HG02970 (cell line): Measurements from ENCODE around the gene CBR1.

Experiments used
- ATAC-seq: cut with Tn5 transposase; IDR thresholded peaks from one replicate; pipeline ENCODE4 v1.9.1; 2021; ENCODE audit warnings: mild to moderate bottlenecking, moderate library complexity, moderate number of reproducible peaks; ENCODE audit not compliant: unreplicated experiment, low FRiP score

CBR1 gene

DNA sequence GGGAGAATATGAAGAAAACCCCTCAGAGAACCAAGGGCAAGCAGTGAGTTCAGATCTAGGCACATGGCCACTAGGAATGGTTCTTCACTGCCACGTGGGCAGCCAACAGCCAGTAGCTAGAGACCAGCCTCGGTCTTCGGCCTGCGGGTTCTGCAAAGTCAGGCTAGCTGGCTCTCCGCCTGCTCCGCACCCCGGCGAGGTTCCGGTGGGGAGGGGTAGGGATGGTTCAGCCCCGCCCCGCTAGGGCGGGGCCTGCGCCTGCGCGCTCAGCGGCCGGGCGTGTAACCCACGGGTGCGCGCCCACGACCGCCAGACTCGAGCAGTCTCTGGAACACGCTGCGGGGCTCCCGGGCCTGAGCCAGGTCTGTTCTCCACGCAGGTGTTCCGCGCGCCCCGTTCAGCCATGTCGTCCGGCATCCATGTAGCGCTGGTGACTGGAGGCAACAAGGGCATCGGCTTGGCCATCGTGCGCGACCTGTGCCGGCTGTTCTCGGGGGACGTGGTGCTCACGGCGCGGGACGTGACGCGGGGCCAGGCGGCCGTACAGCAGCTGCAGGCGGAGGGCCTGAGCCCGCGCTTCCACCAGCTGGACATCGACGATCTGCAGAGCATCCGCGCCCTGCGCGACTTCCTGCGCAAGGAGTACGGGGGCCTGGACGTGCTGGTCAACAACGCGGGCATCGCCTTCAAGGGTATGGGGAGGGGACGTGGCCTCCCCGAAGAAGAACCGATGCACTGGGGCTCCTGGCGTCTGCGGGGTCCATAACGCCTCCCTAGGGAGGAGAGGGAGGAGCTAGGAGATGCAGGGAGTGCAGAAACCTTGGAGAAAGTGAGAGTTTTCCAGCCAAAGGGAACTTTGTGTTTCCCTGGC, at the start of gene CBR1:
TSS of gene CBR1 (plus strand) at position 312 of the 871 bp plus-strand sequence. CDS start at position 404, 92 bp downstream.
- peak; percentile 84 for ATAC-seq

DNA sequence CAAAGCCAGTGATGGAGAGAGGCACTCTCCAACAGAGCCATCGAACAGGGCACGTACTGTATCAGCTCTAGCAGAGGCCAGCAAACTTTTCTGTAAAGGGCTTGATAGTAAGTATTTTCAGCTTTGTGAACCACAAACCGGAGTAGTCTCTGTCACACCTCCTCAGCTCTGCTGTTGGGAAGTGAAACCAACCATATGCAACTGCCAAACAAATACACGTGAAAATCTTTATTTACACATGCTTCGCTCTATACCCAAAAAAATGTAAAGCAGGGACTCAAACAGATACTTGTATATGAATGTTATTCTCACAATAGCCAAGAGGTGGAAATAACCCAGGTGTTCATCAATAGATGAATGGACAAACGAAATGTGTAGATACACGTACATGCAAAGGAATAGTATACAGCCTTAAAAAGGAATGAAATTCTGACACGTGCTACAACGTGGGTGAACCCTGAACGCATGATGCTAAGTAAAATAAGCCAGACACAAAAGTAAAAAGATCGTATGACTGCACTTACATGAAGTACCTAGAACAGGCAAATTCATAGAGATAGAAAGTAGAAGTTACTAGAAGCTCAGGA, 48.5 kb upstream of the CBR1 start:
- ATAC-seq: no peak

DNA sequence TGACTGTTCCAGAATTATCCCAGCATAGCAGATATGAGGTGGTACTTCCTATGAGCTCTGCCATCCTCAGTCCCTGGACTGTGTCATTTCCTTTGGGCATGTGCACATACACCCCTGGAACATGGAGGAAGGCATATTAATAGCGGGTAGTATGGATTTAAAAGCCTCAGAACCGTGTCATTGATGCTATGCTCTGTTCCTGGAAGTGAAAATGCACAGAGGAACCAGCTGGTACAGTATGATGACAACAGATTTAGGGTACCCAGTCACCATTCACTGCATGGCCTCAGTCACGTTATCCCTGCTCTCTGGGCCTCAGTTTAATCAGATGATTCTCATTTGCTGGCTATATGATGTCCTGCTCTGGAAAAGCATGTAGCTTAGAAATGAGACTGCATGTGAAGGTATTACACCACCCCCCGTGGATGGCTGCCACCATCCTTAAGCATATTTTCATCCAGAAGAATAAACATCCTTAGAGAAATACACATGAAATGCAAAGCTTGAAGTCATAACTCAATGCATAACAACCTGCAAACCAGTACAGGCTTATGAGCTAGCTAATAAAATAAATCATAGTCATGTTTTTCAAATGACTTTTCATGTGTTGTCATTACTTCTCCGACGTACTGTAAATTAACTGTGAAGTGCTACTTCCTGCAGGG, 47.3 kb upstream of the CBR1 start:
- no peak for ATAC-seq

DNA sequence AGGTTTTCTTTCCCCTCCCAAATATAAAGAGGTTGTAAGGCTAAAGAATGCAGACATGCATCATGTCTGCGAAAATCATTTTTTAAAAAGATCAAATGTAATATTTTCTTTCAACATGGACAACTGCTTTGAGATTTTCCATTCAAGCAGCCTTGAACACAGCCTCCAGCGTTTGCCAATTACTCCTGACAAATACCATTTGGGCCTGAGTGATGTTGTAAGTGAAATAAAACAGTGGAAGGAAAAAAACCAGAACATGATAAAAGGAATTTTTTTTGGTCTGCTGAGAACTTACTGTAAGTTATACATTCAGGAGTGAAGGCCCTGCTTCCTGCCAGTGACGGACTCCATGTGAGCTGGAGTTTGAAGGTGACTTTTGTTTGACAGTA, 46.7 kb upstream of the CBR1 start:
- ATAC-seq: no peak

DNA sequence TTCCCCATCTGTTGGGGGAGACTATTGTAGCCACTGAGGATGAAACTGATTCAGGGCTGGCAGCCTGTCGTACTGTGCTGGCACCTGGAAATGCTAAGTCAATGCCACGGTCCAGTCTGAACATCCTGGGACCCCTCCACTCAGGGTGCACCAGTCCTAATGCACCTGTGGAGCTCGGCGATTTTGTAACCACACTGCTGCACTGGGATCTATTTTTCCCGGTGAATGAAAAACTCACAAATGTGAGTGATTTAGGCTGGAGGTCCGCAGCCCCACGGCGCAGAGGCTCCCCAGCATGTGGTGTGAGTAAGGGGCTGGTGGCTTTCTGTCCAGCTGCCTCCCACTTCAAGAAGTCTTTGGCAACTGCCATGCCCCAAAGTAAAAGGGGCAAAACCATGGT, 45.0 kb upstream of the CBR1 start:
- no peak for ATAC-seq

DNA sequence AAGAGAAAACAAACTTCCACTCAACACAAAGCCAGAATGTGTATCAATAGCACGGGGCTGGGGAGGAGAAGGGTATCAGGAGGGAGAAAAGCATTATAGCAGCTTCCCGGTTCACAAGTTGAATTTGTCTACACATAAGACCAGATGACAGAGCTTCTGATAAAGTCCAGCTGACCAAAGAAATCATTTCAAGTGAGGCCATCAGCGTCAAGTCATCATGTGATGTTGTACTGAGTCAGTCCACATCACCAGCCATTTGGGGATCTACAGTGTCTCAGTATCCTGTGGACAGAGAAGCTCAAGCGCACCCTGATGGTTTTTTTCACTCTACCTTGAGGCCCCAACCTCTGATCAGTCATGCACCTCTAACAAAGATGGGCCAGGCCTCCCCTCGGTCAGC, 42.5 kb upstream of the CBR1 start:
- ATAC-seq: no peak

DNA sequence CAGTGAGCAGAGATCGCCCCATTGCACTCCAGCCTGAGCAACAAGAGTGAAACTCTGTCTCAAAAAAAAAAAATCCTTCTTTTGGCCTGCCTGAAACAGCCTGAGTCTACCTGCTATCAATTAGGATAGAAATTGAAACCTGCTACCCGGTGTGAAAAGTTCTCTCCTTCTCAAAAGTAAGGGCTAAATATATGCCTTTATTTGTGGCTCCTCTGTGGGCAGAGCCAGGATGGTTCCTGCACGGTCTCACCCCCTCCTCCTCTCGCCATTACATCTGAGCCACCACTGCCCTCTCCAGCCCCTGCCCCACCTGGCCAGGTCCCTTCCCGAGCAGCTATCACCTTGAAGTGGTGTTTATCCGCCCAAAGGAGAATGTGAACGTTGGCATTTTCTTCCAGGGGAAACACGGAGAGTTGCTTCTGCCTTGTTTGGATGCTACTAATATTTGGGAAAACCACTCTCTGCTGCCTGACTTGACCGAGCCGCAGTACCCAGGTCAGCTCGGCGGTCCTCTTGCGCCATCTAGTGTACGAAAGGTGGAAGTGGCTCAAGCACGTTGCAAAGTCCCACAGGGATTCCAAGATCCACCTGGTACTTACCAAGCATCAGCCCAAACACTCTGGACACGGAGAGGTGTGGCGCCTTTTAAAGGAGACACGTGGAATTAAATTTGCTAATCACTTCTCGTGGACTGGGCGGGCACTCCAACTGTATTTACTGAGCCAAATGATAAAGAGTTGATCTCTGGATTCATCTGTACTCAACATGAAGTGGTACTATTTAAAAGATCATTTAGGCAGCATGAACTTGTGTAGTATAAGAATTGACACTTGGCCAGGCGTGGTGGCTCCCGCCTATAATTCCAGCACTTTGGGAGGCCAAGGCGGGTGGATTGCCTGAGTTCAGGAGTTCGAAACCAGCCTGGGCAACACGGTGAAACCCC, 41.4 kb upstream of the CBR1 start:
- ATAC-seq: peak; percentile 64

DNA sequence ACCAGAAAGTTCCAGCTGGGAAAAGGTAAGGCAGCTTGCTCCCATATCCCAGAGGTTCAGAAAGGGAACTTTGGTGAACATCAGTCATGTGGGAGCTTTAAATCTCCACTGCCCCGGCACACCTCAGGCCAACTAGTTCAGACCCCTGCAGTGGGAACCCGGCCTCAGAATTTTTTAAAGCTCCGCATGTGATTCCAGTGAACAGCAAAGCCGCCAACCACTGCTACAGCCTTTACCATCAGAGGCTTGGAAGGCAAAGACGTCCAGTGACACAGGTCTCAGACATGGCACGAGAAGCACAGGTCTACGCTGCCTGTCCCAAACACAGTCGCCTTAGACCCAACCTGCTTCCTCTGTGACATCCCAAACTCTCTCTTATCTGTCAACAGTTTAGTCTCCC, 40.5 kb upstream of the CBR1 start:
- no peak for ATAC-seq

DNA sequence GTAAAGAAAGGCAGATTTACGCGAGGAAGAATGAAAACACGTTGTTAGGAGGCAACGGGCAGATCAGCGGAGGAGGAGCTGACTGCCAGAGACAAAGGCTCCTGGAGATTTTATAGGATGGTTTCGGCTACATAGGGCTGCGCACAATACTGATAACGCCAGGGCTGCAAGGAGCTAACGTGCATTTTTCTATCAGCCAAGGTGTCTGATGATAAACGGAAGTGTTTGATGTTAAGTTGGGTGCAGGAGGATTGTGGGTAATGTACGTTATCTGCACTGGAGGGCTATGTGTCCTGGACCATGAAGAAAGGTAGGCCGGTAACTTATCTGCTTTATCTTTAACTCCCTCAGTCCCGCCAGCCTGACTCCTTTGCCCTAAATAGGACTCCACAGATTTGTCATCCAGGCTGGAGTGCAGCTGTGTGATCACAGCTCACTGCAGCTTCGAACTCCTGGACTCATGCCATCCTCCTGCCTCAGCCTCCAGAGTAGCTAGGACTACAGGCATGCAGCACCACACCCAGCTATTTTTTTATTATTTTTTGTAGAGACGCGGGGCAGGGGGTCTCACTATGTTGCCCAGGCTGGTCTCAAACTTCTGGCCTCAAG, 39.1 kb upstream of the CBR1 start:
- no peak for ATAC-seq

DNA sequence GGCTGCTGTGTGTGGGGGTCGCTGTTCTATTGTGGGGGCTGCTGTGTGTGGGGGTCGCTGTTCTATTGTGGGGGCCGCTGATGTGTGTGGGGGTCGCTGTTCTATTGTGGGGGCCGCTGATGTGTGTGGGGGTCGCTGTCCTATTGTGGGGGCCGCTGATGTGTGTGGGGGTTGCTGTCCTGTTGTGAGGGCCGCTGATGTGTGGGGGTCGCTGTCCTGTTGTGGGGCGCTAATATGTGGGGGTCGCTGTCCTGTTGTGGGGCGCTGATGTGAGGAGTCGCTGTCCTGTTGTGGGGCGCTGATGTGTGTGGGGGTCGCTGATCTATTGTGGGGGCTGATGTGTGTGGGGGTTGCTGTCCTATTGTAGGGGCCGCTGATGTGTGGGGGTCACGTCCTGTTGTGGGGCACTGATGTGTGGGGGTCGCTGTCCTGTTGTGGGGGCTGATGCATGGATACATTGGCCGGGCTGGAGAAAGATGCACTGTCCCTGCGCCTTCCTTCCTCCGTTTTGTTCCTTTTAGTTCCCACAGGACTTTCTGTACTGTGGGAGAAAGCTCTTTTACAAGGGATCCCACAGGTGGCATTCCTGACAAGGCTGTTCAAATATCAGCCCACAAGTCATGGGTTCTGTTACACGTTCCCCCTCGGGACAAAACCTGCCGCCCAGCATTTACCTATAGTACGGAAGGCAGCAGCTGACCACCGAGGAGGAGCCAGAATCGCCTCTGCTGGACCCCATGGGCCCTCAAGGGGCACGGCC, 37.0 kb upstream of the CBR1 start:
- ATAC-seq: no peak

DNA sequence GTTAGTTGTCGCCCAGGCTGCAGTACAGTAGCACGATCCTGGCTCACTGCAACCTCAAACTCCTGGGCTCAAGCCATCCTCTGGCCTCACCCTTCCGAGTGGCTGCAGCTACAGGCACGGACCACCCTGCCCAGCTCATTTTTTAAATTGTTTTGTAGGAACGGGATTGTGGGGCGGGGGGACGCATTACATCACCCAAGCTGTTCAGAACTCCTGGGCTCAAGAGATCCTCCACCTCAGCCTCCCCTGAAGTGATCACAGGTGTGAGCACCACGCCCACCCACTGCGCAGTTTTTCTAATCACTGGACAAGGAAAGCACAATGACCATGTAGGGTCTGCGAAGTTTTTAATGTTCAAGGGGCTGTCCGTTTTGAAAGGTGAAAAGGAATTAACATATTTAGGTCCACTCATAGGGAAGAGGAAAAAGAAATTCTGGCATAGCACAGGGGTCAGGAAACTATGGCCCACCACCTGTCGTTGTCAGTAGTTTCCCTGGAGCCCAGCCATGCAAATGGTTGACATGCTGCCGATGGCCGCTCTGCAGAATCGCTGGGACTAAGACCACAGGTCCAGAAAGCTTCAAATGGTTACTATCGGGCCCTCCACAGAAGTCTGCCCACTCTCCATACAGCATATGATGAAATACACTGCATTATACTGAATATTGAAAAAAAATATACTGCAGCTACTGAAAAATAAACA, 35.5 kb upstream of the CBR1 start:
- ATAC-seq: no peak

DNA sequence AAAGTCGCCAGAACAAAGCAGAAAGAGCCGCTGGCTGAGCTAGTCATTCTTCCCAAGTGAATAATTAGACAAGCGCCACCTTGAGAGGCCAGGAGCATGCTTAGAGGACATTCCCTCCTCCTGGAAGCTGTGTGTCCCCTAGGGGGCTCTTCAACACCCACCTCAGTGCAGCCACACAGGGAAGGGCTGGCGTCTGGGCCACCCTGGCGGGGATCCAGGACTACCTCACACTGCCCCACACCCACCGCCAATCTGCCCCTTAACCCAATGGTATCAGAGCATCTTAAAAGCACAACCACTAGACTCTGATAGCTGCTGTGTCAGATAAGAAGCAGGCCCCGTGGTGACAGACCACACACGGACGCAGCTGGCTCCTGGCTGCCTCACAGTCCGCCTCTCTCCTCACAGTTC, 34.4 kb upstream of the CBR1 start:
- ATAC-seq: no peak

DNA sequence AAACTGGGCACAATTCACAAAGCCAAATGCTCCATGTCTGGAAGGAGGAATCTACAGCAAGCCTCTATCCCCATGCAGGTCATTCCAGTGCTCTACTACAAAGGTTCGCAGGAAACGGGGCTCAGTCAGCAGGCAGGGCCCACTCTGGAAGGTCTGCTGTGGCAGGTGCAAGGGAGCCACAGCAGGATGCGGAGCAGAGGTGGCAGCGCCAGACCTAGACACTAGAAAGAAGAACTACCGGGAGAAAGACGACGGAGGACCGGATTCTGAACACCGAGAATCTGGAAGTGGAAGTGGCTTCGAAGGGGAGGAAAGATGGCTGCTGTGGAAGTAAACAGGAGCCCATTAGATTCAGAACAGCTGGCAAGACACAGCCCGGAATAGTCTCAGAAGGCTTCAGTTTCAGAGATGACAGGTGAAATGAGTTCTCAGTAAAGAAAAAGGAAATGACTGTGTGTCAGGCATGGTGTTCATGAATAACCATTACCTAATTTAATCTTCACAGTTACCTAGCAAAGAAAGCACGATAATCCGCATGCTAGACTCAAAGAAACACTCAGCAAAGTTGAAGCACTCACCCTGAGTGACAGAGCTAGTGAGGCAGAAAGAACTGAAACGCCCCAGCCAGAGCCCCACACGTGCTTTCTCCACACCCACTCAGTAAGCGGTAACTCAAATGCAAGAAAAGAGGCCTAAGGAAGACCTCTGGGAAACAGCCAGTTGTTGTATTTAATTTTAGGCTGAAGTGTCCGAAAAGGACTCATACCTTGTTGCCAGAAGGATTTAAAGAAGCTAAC, 30.9 kb upstream of the CBR1 start:
- ATAC-seq: no peak

DNA sequence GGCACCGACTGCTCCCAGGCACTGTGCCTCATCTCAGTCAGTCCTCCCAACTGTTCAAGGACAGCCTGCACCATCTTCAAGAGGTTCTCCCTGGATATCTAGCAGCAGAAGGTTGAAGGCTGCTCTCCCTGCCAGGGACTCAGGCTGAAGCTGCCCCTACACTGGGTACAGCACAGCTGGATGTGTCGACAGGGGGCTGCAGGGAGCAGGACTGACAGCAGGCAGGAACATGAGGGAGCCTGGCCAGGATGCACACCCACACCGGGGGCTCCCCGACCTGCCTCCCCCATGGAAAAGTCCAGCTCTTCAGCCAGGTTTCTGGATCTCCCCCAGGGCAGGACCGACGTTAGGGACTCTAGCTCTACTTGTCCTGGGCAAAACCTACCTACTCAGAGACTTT, 30.0 kb upstream of the CBR1 start:
- no peak for ATAC-seq

DNA sequence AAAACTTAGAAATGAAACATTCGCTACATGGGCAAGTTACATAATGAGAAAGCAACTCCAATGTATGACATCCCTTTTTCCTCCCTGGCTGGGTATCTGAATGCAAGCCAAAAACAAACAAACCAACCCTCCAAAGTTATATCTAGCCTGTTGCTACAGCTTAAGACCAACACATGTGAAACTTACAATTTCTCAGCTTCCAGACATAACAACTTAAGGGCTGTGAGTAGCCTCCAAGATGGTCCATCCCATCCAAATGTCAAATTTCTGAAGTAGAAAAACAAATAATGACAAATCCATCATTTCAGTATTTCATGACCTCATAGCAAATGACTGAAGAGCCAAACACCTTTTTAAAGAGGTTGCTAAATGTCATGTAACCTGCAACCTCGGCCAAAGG, 29.4 kb upstream of the CBR1 start:
- ATAC-seq: no peak

DNA sequence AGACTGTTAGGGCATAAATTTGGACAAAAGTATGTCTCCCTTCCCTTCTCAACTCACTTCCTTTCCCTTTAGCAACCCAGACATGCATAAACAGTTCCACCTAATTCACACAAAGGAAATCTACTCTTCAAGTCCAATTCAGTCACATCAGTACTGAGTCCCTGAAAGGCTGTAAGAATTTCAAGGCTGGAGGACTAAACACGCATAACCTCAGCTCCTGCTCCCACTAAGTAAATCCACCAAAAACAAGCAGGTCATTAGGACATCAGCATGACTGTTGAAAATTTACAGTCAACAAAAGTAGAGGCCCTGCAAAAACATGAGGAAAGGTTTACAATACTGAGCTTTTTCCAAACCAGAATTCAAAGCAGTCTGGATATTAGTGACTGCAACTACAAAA, 27.9 kb upstream of the CBR1 start:
- ATAC-seq: no peak

DNA sequence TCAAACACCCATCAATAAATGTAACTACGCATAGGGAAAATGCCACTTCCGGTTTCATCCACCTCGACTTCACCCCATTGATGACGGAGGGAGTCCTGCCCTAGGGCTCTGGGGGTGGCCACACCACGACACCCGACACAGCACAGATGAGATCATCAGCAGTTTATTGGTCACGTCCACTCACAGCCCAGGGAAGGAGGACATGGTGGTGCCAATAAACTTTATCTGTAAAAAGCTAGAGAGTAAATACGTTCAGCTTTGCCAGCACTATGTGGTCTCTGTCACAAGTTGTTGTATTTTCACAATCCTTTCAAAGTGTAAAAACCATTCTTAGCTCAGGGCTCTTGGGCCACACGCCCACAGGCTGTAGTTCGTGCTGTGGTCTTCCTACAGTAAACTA, 25.8 kb upstream of the CBR1 start:
- no peak for ATAC-seq

DNA sequence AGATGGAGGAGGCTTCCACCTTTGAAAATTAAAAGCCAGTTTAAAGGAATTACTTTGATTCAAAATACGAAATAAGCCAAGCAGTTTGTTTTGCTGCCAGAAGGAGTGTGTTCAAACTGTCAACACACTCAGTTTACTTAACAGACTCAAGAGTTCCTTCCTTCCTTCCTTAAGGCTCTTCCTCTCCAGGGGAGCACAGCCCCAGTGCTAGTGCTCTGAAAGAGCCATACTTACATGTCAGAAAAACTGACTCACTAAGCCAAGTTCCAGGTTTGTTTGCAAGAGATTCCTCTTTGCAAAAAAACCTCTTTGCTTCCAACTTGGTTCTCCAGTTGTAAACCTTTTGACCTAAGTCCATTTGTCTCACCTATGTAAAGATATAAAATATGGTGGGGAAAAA, 23.8 kb upstream of the CBR1 start:
- no peak for ATAC-seq
